GM03348 (cell line): ENCODE results near the gene NPBWR2.

Experiments
- DNase-seq: peaks from one replicate; pipeline ENCODE4 v3.0.0; 2012; ENCODE audit warnings: low spot score

Gene NPBWR2

GRCh38 chr20:64055893-64056638, 51.3 kb downstream of the NPBWR2 start:
- DNase-seq, result no peak

GRCh38 chr20:64055396-64055892, 51.9 kb downstream of the NPBWR2 start:
- no peak for DNase-seq

GRCh38 chr20:64053841-64054661, 53.3 kb downstream of the NPBWR2 start:
- DNase-seq, result no peak
